ENCODE results near the gene GPD2.
"Not testable (repeated sequence)": the region's sequence is repeated elsewhere in the genome, so short reads cannot be mapped to it uniquely, and the experiment has no call there.

GPD2 gene

GRCh38 chr2:156586621-156587020 lies 150.4 kb downstream of the GPD2 start:
- Histone ChIP-seq H3K9me3 (ENCODE audit: control insufficient read depth, insufficient read depth, low read length) (no peaks in the 10 kb centered on the region), H3K36me3 (ENCODE audit: insufficient read depth, low read length) (no peaks in the 10 kb centered on the region; the same call in 1 of the 2 replicates)

GRCh38 chr2:156589381-156590079 lies 153.4 kb downstream of the GPD2 start:
- Histone ChIP-seq H3K9ac (ENCODE audit: low read depth, low read length) (no peak overlapping the region), H3K9me3 (ENCODE audit: control insufficient read depth, insufficient read depth, low read length) (no peaks in the 10 kb centered on the region), H3K4me1 (ENCODE audit: insufficient read depth, low read length) (peaks cover 28% of the 10 kb centered on the region), H3K36me3 (ENCODE audit: insufficient read depth, low read length) (no peaks in the 10 kb centered on the region)

More at GRCh38 chr2:156586621-156587020, 150.4 kb downstream of the GPD2 start:
- peaks cover 7% of the 10 kb centered on the region; the same call in 1 of the 2 replicates for H3K4me1 ChIP-seq (ENCODE audit: insufficient read depth, low read length)
- no peak overlapping the region for H3K9ac ChIP-seq (ENCODE audit: low read depth, low read length)

- no peaks in the 10 kb centered on the region for H3K36me3 ChIP-seq (ENCODE audit: insufficient read depth, low read length)
- H3K9me3 ChIP-seq (ENCODE audit: control insufficient read depth, insufficient read depth, low read length) = no peaks in the 10 kb centered on the region
- no peak overlapping the region for H3K9ac ChIP-seq (ENCODE audit: low read depth, low read length)
- peaks cover 28% of the 10 kb centered on the region for H3K4me1 ChIP-seq (ENCODE audit: insufficient read depth, low read length)
Measured at GRCh38 chr2:156590085-156590739, 154.0 kb downstream of the GPD2 start.

GRCh38 chr2:156592809-156593593 lies 156.8 kb downstream of the GPD2 start:
- H3K36me3 ChIP-seq (ENCODE audit: insufficient read depth, low read length) = no peaks in the 10 kb centered on the region
- H3K4me1 ChIP-seq (ENCODE audit: insufficient read depth, low read length) = peaks cover 28% of the 10 kb centered on the region
- no peak overlapping the region for H3K9ac ChIP-seq (ENCODE audit: low read depth, low read length)
- H3K9me3 ChIP-seq (ENCODE audit: control insufficient read depth, insufficient read depth, low read length) = no peaks in the 10 kb centered on the region

- no peak overlapping the region for H3K9ac ChIP-seq (ENCODE audit: low read depth, low read length)
- no peaks in the 10 kb centered on the region for H3K36me3 ChIP-seq (ENCODE audit: insufficient read depth, low read length)
- H3K4me1 ChIP-seq (ENCODE audit: insufficient read depth, low read length) = peaks cover 28% of the 10 kb centered on the region
- H3K9me3 ChIP-seq (ENCODE audit: control insufficient read depth, insufficient read depth, low read length) = no peaks in the 10 kb centered on the region
Measured at GRCh38 chr2:156593594-156593921, 157.4 kb downstream of the GPD2 start.

GRCh38 chr2:156598563-156598962 lies 162.4 kb downstream of the GPD2 start:
- Histone ChIP-seq H3K36me3 (ENCODE audit: insufficient read depth, low read length) (no peaks in the 10 kb centered on the region), H3K9ac (ENCODE audit: low read depth, low read length) (no peak overlapping the region)

GRCh38 chr2:156600196-156600595 lies 164.0 kb downstream of the GPD2 start:
- H3K9me3 ChIP-seq (ENCODE audit: control insufficient read depth, insufficient read depth, low read length) = no peaks in the 10 kb centered on the region
- H3K4me1 ChIP-seq (ENCODE audit: insufficient read depth, low read length) = no peaks in the 10 kb centered on the region
- H3K36me3 ChIP-seq (ENCODE audit: insufficient read depth, low read length) = no peaks in the 10 kb centered on the region
- H3K9ac ChIP-seq (ENCODE audit: low read depth, low read length) = no peak overlapping the region

More at GRCh38 chr2:156598563-156598962, 162.4 kb downstream of the GPD2 start:
- Histone ChIP-seq H3K9me3 (ENCODE audit: control insufficient read depth, insufficient read depth, low read length) (no peaks in the 10 kb centered on the region), H3K4me1 (ENCODE audit: insufficient read depth, low read length) (peaks cover 4% of the 10 kb centered on the region)

GRCh38 chr2:156601855-156602551 lies 165.8 kb downstream of the GPD2 start:
- H3K9ac ChIP-seq (ENCODE audit: low read depth, low read length) = no peak overlapping the region
- H3K36me3 ChIP-seq (ENCODE audit: insufficient read depth, low read length) = no peaks in the 10 kb centered on the region
- H3K4me1 ChIP-seq (ENCODE audit: insufficient read depth, low read length) = no peaks in the 10 kb centered on the region
- H3K9me3 ChIP-seq (ENCODE audit: control insufficient read depth, insufficient read depth, low read length) = no peaks in the 10 kb centered on the region

GRCh38 chr2:156602552-156602933 lies 166.4 kb downstream of the GPD2 start:
- no peaks in the 10 kb centered on the region for H3K36me3 ChIP-seq (ENCODE audit: insufficient read depth, low read length)
- no peaks in the 10 kb centered on the region for H3K4me1 ChIP-seq (ENCODE audit: insufficient read depth, low read length)

GRCh38 chr2:156615836-156616322 lies 179.7 kb downstream of the GPD2 start:
- H3K36me3 ChIP-seq (ENCODE audit: insufficient read depth, low read length) = no peaks in the 10 kb centered on the region
- H3K9me3 ChIP-seq (ENCODE audit: control insufficient read depth, insufficient read depth, low read length) = no peaks in the 10 kb centered on the region
- no peak overlapping the region for H3K9ac ChIP-seq (ENCODE audit: low read depth, low read length)
- 0 out of 2 replicates have a peak, but pooled peaks cover 4% of the 10 kb centered on the region for H3K4me1 ChIP-seq (ENCODE audit: insufficient read depth, low read length)

More at GRCh38 chr2:156602552-156602933, 166.4 kb downstream of the GPD2 start:
- Histone ChIP-seq H3K9ac (ENCODE audit: low read depth, low read length) (no peak overlapping the region), H3K9me3 (ENCODE audit: control insufficient read depth, insufficient read depth, low read length) (no peaks in the 10 kb centered on the region)

- H3K9me3 ChIP-seq (ENCODE audit: control insufficient read depth, insufficient read depth, low read length) = not testable (repeated sequence)
Measured at GRCh38 chr2:156618071-156618470, 181.9 kb downstream of the GPD2 start.

GRCh38 chr2:156619021-156619539 lies 182.9 kb downstream of the GPD2 start:
- Histone ChIP-seq H3K36me3 (ENCODE audit: insufficient read depth, low read length) (no peaks in the 10 kb centered on the region), H3K4me1 (ENCODE audit: insufficient read depth, low read length) (0 out of 2 replicates have a peak, but pooled peaks cover 4% of the 10 kb centered on the region), H3K9ac (ENCODE audit: low read depth, low read length) (no peak overlapping the region), H3K9me3 (ENCODE audit: control insufficient read depth, insufficient read depth, low read length) (peaks cover 6% of the 10 kb centered on the region; the same call in 1 of the 2 replicates)

More at GRCh38 chr2:156618071-156618470, 181.9 kb downstream of the GPD2 start:
- not testable (repeated sequence) for H3K9ac ChIP-seq (ENCODE audit: low read depth, low read length); H3K4me1 ChIP-seq (ENCODE audit: insufficient read depth, low read length); H3K36me3 ChIP-seq (ENCODE audit: insufficient read depth, low read length)

- Histone ChIP-seq H3K4me1 (ENCODE audit: insufficient read depth, low read length) (no peaks in the 10 kb centered on the region), H3K9ac (ENCODE audit: low read depth, low read length) (no peak overlapping the region), H3K36me3 (ENCODE audit: insufficient read depth, low read length) (no peaks in the 10 kb centered on the region), H3K9me3 (ENCODE audit: control insufficient read depth, insufficient read depth, low read length) (peaks cover 6% of the 10 kb centered on the region; the same call in 1 of the 2 replicates)
Measured at GRCh38 chr2:156622491-156622890, 186.3 kb downstream of the GPD2 start.

All from ES-I3 (cell line).